ENCODE data around the gene SLC4A5. TPM values are rescaled to one million over a fixed set of nuclear protein-coding genes. Genes with fewer than 3 reads are reported as not detected.

The SLC4A5 gene
- total RNA-seq, 1 experiment from 2014 or later: 0.70 TPM

DNA sequence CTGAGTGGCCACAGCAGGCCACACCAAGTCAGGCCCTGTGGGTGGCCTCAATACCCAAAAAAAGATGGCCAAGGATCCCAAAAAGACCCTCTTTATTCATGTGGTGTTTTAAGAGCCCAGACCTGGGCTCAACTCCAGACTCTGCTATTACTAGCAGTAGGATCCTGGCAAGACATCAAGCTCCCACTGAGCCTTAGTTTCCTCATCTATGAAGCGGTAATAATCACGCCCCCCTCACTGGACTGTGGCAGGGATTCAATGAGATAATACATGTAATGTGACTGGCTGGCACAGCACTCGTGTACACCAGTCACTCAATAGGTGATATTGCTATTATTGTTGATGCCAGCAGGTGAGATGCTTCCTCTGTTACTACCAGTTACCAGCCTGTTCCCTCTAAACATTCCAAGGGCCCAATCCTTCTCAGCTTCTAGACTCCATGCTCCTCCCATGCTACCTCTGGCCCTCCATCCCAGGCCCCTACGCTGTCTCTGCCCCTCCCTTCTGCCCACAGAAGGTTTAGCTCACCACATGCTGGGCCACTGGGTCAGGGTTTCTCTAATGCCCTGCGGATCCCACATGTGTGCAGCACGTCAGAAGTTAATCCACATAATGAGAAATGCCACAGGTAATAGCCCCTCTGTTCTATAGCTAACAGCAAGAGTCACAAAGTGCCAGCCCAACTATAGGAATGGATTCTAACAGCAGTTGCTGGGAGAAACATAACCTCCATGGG, 51.2 kb downstream of the SLC4A5 start:
- Mint-ChIP-seq H3K27ac (ENCODE audit: low read depth, unreplicated experiment) (no peak overlapping the region), H3K4me3 (ENCODE audit: unreplicated experiment) (no peak overlapping the region), H3K36me3 (ENCODE audit: insufficient read depth, unreplicated experiment) (no peaks in the 10 kb centered on the region), H3K4me1 (ENCODE audit: insufficient read depth, unreplicated experiment) (no peaks in the 10 kb centered on the region), H3K27me3 (ENCODE audit: insufficient read depth, unreplicated experiment) (no peaks in the 10 kb centered on the region), H3K9me3 (ENCODE audit: unreplicated experiment) (no peaks in the 10 kb centered on the region)
- BruUV-seq (replicated peaks): no TSS peak
- POLR2A ChIA-PET: interaction anchor here (0.6 kb wide), 1 partner anchor 28 kb away, joined by 3 read pairs; no protein-coding TSS in a partner anchor
- TF ChIP-seq CTCF (IDR thresholded peaks at IDR 0.05; ENCODE audit: unreplicated experiment): no peak
- CTCF ChIA-PET: no interaction called here
- intact Hi-C loops (cut with micrococcal nuclease): no loop called here
- DNase-seq (ENCODE audit: unreplicated experiment): no peak

- H3K4me3 Mint-ChIP-seq (ENCODE audit: unreplicated experiment): no peak overlapping the region
- DNase-seq (ENCODE audit: unreplicated experiment): no peak
- ChIA-PET POLR2A (no interaction called here), CTCF (no interaction called here)
- no peak overlapping the region for H3K27ac Mint-ChIP-seq (ENCODE audit: low read depth, unreplicated experiment)
- no peaks in the 10 kb centered on the region for H3K4me1 Mint-ChIP-seq (ENCODE audit: insufficient read depth, unreplicated experiment)
- TF ChIP-seq CTCF (IDR thresholded peaks at IDR 0.05; ENCODE audit: unreplicated experiment): no peak
- intact Hi-C loops (cut with micrococcal nuclease): no loop called here
- H3K36me3 Mint-ChIP-seq (ENCODE audit: insufficient read depth, unreplicated experiment): no peaks in the 10 kb centered on the region
- H3K27me3 Mint-ChIP-seq (ENCODE audit: insufficient read depth, unreplicated experiment): no peaks in the 10 kb centered on the region
- no peaks in the 10 kb centered on the region for H3K9me3 Mint-ChIP-seq (ENCODE audit: unreplicated experiment)
- no TSS peak for BruUV-seq (replicated peaks)
These were observed 52.0 kb downstream of the SLC4A5 start for GRCh38 chr2:74291218-74291544.

- H3K27ac Mint-ChIP-seq (ENCODE audit: low read depth, unreplicated experiment): no peak overlapping the region
These were observed 52.6 kb downstream of the SLC4A5 start for GRCh38 chr2:74290466-74291217.

More at GRCh38 chr2:74290466-74291217, 52.6 kb downstream of the SLC4A5 start:
- Mint-ChIP-seq H3K9me3 (ENCODE audit: unreplicated experiment) (no peaks in the 10 kb centered on the region), H3K4me1 (ENCODE audit: insufficient read depth, unreplicated experiment) (no peaks in the 10 kb centered on the region), H3K4me3 (ENCODE audit: unreplicated experiment) (no peak overlapping the region), H3K36me3 (ENCODE audit: insufficient read depth, unreplicated experiment) (no peaks in the 10 kb centered on the region), H3K27me3 (ENCODE audit: insufficient read depth, unreplicated experiment) (no peaks in the 10 kb centered on the region)
- TF ChIP-seq CTCF (IDR thresholded peaks at IDR 0.05; ENCODE audit: unreplicated experiment): no peak
- intact Hi-C loops (cut with micrococcal nuclease): no loop called here
- BruUV-seq (replicated peaks): no TSS peak
- no peak for DNase-seq (ENCODE audit: unreplicated experiment)
- CTCF ChIA-PET: interaction anchor here (0.6 kb wide), 1 partner anchor 24 kb away, joined by 4 read pairs; no protein-coding TSS in a partner anchor
- POLR2A ChIA-PET: interaction anchor here (1.2 kb wide), 1 partner anchor 9 kb away, joined by 4 read pairs; no protein-coding TSS in a partner anchor
